ENCODE data around the gene NME3.

DNA sequence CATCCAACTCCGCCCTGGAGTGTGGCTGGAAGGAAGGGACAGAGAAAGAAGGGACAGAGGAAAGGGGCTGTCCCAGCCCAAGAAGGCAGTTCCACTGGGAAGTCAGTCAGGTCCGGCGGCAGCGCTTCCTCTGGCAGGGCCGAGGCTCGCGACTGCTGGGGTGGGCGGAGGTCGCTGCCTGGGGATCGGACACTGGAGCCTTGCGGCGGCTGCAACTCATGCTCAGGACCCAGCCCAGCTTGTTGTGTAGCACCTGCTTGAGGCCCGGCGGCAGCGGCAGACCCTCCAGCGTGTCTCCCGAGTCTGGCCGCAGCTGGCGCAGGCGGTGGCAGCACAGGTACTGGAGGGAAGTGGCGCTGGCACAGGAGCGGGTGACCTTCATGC is 5.6 kb upstream of the NME3 start:
- TF ChIP-seq CTCF (IDR thresholded peaks at IDR 0.05) (no peak), POLR2A (IDR thresholded peaks at IDR 0.05) (no peak)

Measured in testis (tissue), 2 donors.